HG02588 (cell line): ENCODE data around the gene TMEM221.

Experiments used
- ATAC-seq: cut with Tn5 transposase; IDR thresholded peaks from one replicate; pipeline ENCODE4 v1.9.1; 2021; ENCODE audit warnings: mild to moderate bottlenecking, moderate library complexity; ENCODE audit not compliant: unreplicated experiment

The TMEM221 gene

GRCh38 chr19:17445526-17446165 lies 2.8 kb downstream of the TMEM221 start:
- ATAC-seq = no peak

GRCh38 chr19:17441241-17442021 lies 7.0 kb downstream of the TMEM221 start:
- ATAC-seq = no peak

DNA sequence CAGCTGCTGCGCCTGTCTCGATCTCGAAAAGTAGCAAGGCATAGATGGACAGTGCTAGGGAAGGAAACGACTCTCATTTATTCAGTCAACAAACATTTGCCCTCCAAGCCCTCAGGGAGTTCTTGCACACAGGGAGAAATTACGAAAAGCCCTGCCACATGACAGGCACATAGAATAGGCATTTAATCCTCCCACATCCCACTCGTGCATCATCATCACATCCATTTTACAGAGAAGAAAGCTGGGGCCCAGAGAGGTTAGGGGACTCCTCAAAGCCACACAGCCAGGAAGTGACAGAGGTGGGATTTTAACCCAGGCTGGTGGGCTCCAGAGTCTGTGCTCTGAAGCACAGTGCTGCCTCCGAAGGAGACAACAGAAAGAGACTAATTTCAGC lies 11.6 kb downstream of the TMEM221 start:
- ATAC-seq = no peak

- ATAC-seq = no peak
Observed at GRCh38 chr19:17436094-17436873, 12.2 kb downstream of the TMEM221 start.

DNA sequence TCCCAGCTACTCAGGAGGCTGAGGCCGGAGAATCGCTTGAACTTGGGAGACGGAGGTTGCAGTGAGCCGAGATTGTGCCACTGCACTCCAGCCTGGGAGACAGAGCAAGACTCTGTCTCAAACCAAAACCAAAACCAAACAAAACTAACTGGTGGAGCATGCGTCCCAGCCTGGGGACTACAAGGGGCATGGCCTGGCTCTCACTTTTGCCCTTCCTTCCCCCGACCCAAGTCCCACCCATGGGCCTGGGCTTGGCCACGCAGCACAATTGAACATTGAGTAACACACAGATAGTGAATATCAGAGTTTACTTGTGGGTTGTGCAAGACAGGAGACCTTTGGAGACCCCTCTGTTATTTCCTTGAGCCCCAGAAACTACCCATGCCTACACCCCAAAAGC lies 13.2 kb downstream of the TMEM221 start:
- ATAC-seq = no peak

DNA sequence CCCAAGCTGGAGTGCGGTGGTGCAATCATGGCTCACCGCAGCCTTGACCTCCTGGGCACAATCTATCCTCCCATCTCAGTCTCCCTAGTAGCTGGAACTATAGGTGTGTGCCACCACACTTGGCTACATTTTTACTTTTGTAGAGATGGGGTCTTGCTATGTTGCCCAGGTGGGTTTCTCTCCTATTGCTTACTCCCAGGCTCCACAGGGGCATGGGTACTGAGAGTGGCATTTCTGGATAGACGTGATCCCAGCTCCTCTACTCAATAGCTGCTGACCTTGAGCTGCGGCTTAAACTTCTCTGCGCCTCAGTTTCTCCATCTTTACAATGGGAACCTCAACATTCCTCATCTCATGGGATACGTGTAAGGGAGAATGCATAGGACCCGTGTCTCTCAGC lies 17.1 kb downstream of the TMEM221 start:
- no peak for ATAC-seq

DNA sequence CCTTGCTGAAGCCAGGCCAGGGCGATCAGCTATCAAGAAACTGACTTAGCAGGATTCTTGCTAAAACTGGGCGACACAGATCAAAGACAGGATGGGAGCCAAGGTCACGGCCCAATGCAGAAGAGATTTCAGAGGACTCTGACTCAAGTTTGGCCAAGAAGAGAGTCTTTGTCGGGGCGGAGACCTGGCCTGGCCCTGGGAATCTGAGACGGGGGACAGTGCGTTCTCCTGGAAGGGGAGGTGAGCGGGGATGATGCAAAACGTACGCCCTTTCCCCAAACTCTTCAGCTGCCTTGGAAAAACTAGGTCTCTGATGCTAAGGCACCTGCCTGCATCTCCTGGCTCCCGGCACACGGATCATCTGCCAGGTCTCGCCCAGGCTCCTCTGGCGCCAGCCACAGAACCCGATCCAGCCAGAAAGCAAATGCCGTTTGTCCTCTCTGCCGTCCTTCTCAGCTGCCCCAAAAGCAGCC lies 18.8 kb downstream of the TMEM221 start:
- ATAC-seq = no peak

DNA sequence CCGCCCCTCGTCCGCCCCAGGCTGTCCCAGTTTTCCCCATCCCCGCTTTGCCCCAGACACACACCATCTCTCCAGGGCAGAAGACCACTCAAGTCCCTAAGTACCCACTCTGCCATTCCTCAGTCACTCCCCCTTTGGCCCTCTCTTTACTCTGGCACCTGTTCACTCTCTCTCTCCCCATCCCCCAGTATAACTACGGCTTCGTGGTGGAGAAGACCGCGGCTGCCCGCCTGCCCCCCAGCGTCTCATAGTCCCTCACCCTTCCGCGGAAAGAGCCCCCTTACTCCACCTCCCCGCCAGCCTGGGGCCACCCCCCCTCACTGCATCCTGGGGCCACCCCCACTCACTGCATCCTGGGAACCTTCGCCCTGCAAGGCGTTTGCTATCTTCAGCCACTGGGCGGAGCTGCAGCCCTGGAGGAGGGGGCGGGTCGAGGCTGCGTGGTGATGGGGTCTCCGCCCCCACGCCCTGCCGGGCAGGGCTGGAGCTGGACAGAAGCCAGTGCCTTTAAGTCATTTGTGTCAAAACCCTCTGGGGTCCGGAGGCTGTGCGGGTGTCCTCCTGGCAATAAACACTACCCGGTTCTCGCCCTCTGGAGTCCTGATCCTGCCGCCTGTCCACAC lies 23.6 kb downstream of the TMEM221 start:
- ATAC-seq = no peak

DNA sequence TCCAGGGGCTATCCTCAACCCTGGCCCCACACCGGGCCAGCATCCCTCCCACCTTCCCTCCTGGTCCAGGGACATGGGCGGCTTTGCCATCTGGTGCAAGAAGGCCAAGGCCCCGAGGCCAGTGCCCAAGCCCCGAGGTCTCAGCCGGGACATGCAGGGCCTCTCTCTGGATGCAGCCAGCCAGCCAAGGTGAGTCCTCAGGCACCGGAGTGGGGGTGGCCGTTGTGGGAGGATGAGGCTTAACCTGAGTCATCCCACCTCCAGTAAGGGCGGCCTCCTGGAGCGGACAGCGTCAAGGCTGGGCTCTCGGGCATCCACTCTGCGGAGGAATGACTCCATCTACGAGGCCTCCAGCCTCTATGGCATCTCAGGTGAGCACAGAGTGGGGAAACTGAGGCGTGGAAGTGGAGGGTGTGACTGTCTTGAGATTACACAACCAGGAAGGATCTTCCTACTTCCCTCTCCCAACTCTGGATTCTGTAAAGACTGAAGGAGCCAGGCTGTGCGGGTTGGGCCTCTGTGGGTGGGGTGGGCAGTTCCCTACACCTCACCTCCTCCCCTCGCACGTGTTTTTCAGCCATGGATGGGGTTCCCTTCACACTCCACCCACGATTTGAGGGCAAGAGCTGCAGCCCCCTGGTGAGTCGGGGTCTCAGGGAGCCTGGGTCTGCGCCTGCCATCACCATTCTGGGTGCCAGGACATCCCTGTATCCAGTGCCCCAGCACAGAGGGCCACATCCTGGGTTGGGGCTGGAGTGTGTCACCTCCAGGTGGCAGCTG lies 24.8 kb downstream of the TMEM221 start:
- ATAC-seq = no peak

- ATAC-seq = no peak
Observed at GRCh38 chr19:17421942-17422341, 26.5 kb downstream of the TMEM221 start.

DNA sequence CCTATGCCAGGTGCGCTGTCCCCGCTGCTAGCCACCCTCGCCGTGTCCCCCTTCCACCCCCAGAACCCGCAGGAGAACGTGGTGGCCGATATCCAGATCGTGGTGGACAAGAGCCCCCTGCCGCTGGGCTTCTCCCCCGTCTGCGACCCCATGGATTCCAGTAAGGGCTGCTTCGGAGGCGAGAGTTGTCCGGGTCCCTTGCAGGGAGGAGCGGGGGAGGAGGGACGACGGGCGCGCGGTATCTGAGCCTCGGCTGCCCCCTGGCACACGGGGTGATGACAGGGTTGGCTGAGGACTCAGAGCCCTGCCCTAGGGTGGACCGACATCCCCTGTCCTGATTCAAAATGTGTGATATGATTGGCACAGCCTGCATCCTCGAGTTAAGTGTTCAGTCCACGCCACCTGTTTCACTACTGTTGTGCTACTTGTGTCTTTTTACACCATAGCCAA lies 28.0 kb downstream of the TMEM221 start:
- ATAC-seq = no peak

- peak; percentile 80 for ATAC-seq
Observed at GRCh38 chr19:17419621-17420474, 28.6 kb downstream of the TMEM221 start, which contains the start of gene MVB12A. Gene MVB12A, plus strand, starts transcription at chr19:17420047. Its CDS starts 89 bp downstream, at chr19:17420136.

DNA sequence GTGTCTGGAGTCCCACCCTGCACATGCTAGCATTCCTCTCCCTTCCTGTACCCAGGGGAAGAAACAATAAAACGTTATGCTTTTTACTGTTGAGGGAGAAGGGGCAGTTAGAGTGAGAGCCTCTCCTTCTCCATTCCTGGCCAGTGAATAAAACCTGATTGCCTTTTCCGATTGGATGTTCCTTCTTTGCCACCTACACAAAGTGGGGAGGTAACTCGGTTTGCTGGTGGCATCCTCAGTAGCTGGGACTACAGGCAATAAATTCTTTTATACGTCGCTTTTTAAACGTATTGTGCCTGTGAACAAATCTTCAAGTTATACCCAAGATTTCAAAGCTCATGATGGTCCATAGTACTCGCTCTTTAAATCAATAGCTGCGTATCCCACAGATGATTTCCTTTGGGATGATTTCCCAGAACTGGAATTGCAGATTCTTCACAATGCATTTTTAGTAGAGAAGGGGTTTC lies 29.3 kb downstream of the TMEM221 start:
- ATAC-seq = no peak

DNA sequence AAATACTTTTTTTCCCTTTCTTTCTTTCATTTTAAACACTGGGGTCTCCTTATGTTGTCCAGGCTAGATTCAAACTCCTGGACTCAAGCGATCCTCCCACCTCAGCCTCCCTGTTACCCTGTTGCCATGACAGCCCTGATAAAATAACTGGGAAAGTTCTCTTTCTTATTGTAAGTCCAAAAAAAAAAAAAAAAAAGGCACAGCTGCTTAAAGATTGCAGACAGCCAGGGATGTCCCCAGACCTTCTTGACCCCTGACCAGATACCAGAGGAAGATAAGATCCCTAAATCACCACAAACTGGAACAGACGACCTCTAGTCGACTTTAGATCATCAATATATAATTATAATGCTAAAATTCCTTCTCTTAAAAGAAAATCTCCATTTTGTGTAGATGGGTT lies 29.8 kb downstream of the TMEM221 start:
- no peak for ATAC-seq

- no peak for ATAC-seq
Observed at GRCh38 chr19:17415121-17415520, 33.3 kb downstream of the TMEM221 start.

DNA sequence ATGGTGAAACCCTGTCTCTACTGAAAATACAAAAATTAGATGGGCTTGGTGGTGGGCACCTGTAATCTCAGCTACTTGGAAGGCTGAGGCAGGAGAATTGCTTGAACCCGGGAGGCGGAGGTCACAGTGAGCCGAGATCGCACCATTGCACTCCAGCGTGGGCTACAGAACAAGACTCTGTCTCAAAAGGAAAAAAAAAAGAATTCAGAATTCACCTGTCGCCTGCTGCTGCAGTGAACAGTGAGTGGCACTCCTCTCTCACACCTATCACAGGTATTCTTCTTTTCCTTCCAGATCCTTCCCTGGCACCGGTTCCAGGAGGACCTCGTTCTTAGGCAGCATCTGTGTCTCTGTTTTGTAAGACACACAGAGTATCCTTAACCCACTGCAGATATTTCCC lies 34.4 kb downstream of the TMEM221 start:
- no peak for ATAC-seq

DNA sequence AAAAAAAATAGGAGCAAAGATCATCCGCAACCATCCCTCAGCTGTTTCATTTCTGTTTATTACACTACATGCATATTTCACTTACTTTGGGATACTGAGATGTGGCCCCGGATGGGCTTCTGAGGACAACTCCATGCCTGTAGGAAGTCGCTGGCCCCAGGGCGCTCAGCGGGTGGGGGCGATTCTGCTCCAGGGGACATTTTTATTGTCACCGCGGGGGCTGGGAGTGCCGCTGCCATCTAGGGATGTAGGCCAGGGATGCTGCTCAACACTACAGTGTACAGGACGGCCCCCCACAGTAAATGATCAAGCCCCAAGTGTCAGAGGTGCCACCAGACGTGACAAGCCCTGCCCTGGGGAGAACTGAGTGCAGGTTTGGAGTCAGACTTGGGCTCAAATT lies 36.7 kb downstream of the TMEM221 start:
- ATAC-seq = no peak

GRCh38 chr19:17409990-17410389 lies 38.5 kb downstream of the TMEM221 start:
- no peak for ATAC-seq

DNA sequence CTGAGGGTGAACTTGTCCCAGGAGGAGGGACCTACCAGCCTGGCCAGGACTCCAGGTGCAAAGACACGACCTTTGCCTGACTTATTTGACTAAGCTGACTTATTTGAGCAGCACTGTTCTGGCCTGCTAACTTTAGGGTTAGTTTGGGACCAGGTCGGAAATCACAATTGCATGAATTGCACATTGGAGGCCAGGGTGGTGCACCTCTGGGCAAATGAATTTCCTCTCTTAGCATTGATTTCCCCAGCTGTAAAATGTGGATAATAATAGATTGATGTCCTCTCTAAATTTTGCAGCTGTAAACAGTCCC lies 41.6 kb downstream of the TMEM221 start:
- no peak for ATAC-seq
